HFFc6 (cell line): ENCODE results near the gene KCNMA1. TPM values are rescaled to one million over a fixed set of nuclear protein-coding genes. Genes with fewer than 3 reads are reported as not detected.

ENCODE experiments used
- DNase-seq: peaks from one replicate; pipeline ENCODE4 v3.0.0-alpha.2; 2018
- H3K27ac Mint-ChIP-seq: 2 replicates; pipeline ENCODE4 v1.8.0; 2020; ENCODE audit warnings: mild to moderate bottlenecking, mixed read lengths
- H3K27me3 Mint-ChIP-seq: 2 replicates; pipeline ENCODE4 v1.8.0; 2021; ENCODE audit warnings: mild to moderate bottlenecking, moderate library complexity, mixed read lengths; ENCODE audit not compliant: insufficient read depth
- H3K36me3 Mint-ChIP-seq: 2 replicates; pipeline ENCODE4 v1.8.0; 2021; ENCODE audit warnings: low read depth, mixed read lengths
- H3K4me1 Mint-ChIP-seq: 2 replicates; pipeline ENCODE4 v1.8.0; 2020; ENCODE audit warnings: low read depth, mixed read lengths
- H3K4me3 Mint-ChIP-seq: 2 replicates; pipeline ENCODE4 v1.8.0; 2020; ENCODE audit warnings: mild to moderate bottlenecking, moderate library complexity, mixed read lengths
- H3K9me3 Mint-ChIP-seq: 2 replicates; pipeline ENCODE4 v1.8.0; 2020; ENCODE audit warnings: mild to moderate bottlenecking, mixed read lengths
- CTCF ChIP-seq: fragments of 200-600 bp; sonication (generic); IDR thresholded peaks from 2 replicates; pipeline ENCODE4 v1.5.0; 2021; ENCODE audit warnings: antibody characterized with exemption, mild to moderate bottlenecking
- total RNA-seq, 6 experiments: library from RNA; stranded (reverse); fragmentation: NEBNext Ultra II Directional; extraction: Animal tissue kit (Norgen Biotek cat#: 25700); gene quantifications; 2 replicates in 1 of 6; 3 replicates in 5 of 6; pipeline ENCODE4 v1.2.3, GENCODE V29; 2021

The KCNMA1 gene
- total RNA-seq, 6 experiments from 2014 or later = 87.1 to 191 (median 93.5) TPM

DNA sequence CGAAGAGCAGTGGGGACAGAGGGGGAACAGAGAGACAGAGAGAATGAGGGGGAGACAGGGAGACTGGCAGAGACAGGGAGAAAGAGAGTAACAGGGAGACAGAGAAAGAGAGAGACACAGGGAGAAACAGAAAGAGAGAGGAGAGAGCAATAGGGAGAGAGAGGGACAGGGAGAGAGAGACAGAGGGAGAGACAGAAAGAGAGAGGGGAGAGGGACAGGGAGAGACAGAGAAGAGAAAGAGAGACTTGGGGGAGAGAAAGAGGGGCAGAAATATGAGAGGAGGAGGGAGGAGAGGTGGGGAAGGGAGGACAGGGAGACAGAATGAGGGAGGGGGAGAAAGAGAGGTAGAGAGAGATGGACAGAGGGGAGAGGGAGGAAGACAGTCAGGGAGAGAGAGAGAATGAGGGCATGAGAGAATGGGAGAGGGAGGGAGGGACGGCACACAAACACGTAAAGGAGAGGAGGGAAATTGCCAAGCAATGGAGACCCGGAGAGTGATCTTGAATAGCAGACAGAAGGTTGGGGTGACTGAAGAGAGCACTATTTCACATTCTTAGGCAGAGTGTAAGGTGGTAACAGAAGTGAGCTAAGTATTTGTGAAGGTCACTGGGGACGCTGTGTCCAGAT, 33.3 kb upstream of the KCNMA1 start:
- Mint-ChIP-seq H3K27ac (no peak overlapping the region), H3K4me1 (peaks cover 25% of the 10 kb centered on the region)
- DNase-seq = no peak

DNA sequence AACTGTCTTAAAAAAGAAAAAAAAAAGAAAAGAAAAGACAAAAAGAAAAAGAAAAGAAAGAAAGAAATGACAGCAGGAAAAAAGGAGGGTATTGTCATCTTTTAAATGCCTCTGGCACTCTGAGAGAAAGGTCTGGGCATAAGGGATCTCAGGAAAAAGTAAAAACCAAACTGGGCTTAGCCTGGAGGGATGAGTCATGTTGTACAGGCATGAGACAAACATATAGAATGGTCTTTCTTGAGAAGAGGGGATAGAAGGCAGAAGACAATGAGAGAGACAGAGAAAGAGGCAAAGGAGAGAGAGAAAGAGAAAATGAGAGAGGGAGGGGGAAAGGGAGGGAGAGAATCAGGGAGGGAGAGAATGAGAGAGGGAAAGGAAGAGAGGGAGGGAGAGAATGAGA, 32.3 kb upstream of the KCNMA1 start:
- no peak for TF ChIP-seq CTCF
- Mint-ChIP-seq H3K36me3 (no peaks in the 10 kb centered on the region), H3K4me1 (peaks cover 28% of the 10 kb centered on the region), H3K27ac (no peak overlapping the region), H3K4me3 (no peak overlapping the region), H3K9me3 (no peaks in the 10 kb centered on the region), H3K27me3 (peaks cover 13% of the 10 kb centered on the region)
- DNase-seq = no peak

More for the DNA sequence above, 33.3 kb upstream of the KCNMA1 start:
- TF ChIP-seq CTCF = no peak
- Mint-ChIP-seq H3K36me3 (no peaks in the 10 kb centered on the region), H3K9me3 (no peaks in the 10 kb centered on the region), H3K4me3 (no peak overlapping the region), H3K27me3 (peaks cover 15% of the 10 kb centered on the region)

DNA sequence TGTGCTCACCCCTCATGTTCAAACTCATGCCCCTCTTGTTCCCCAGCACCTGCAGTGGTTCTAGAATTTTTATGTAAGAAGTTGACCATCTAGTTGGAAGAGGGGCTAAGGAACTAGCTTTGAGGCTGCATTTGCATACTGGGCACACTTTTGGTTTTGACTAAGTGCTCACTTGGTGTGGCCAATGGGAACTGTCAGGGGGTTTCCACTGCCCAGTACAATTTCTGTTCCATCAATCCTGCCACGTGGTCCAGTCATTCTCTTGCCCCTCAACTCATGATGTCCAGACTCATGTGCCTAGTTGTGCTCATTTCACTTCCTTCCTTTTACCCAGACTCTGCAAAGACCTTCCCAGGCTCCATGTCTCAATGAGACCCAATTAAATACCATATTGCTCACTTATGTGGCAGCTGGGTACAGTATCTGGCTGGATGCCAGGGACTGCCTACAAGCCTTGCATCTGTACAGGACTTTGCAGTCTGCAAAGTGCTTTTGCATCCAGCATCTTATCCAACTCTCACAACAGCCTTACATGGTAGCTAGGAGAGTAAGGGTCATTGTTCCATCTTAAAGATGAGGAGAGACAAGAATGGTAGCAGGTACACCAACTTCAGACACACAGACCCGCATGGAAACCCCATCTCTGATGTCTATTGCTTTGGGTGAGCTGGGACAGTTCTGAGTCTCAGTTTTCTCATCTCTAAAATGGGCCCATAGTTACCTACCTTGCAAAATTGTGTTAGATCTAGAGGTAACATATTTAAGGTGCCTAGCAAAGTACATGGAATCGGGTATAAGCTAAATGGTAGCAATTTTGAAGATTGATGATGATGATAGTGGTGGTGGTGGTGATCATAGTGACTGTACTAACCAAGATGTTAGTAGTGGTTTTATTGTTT, 30.1 kb upstream of the KCNMA1 start:
- no peaks in the 10 kb centered on the region for H3K9me3 Mint-ChIP-seq
- no peaks in the 10 kb centered on the region for H3K36me3 Mint-ChIP-seq
- no peak overlapping the region for H3K4me3 Mint-ChIP-seq
- peaks cover 11% of the 10 kb centered on the region for H3K27me3 Mint-ChIP-seq
- no peak for DNase-seq
- no peak for TF ChIP-seq CTCF
- no peak overlapping the region for H3K27ac Mint-ChIP-seq
- H3K4me1 Mint-ChIP-seq = peaks cover 33% of the 10 kb centered on the region

DNA sequence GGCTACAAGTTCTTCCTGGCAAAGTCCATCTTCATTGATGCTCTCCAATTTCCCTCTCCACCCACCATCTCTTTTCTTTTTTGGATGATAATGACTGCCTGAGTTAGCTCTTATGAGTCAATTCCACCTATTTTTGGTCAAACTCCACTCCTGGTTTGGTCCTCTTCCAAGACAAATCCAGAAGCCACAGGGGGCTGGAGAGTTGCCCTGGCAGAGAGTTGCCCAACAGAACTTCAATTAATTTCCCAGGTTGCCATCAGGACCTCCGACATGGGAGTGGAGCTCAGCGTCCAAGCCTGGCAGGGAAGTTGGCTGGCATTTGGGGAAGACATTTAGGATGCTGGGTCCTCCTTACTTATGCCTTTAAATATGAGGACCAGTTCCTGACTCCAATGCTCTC, 29.2 kb upstream of the KCNMA1 start:
- TF ChIP-seq CTCF = no peak

GRCh38 chr10:77664696-77665095, 27.1 kb upstream of the KCNMA1 start:
- H3K4me1 Mint-ChIP-seq = peaks cover 33% of the 10 kb centered on the region
- TF ChIP-seq CTCF = no peak
- H3K36me3 Mint-ChIP-seq = 0 out of 2 replicates have a peak, but pooled peaks cover under 1% of the 10 kb centered on the region
- DNase-seq = no peak
- peaks cover 21% of the 10 kb centered on the region for H3K27me3 Mint-ChIP-seq
- H3K4me3 Mint-ChIP-seq = no peak overlapping the region
- no peak overlapping the region for H3K27ac Mint-ChIP-seq
- no peaks in the 10 kb centered on the region for H3K9me3 Mint-ChIP-seq

More for the DNA sequence above, 29.2 kb upstream of the KCNMA1 start:
- Mint-ChIP-seq H3K4me1 (peaks cover 33% of the 10 kb centered on the region), H3K4me3 (no peak overlapping the region), H3K36me3 (no peaks in the 10 kb centered on the region), H3K27me3 (peaks cover 18% of the 10 kb centered on the region), H3K27ac (no peak overlapping the region), H3K9me3 (no peaks in the 10 kb centered on the region)
- DNase-seq = no peak
